Activated T-cell treated with anti-CD3 and anti-CD28 coated beads, Interleukin-2, amount 50 U/mL, for 48 hours (primary cell): ENCODE results near the gene TAS1R2.
"Not testable (repeated sequence)": the region's sequence is repeated elsewhere in the genome, so short reads cannot be mapped to it uniquely, and the experiment has no call there.

ENCODE experiments used
- DNase-seq, 2 experiments: peaks; one replicate each; pipeline ENCODE4 v3.0.0-alpha.2; 2020

TAS1R2 gene

DNA sequence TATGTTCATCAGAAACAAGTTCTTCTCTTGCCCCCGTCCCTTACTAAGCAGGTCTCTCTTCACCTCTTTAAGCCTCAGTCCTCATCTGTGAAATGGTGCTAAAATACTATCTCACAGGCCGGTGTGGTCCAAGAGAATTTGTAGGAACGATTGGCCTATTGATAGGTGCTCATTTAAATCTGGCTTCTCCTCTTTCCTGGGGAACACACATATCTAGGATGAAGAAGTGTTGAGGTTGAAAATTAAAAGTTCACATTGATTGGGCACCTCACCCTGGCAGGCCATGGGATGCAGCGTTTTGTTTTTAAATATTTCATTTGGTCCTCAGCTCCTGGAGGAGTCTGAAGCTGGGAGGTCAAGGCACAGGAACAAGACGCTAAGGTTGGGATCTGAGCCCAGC is 8.9 kb upstream of the TAS1R2 start:
- no peak for DNase-seq

DNA sequence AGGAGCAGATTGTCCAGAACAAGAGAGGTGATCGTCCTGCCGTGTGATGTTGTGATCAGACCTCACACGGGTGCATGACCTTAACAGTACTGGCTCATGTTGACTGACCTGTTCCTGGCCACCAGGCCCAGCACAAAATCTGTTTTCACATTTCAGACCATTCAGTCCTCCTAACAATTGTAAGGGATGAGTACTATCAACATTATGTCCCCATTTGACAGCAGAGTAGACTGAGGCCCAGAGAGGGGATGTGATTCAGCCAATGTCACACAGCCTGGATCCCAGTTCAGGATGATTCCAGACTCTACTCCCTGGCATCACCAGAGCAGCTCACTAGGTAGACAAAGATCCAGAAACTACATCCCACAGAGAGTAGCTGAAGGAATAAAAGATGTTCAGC is 7.4 kb upstream of the TAS1R2 start:
- DNase-seq: no peak

DNA sequence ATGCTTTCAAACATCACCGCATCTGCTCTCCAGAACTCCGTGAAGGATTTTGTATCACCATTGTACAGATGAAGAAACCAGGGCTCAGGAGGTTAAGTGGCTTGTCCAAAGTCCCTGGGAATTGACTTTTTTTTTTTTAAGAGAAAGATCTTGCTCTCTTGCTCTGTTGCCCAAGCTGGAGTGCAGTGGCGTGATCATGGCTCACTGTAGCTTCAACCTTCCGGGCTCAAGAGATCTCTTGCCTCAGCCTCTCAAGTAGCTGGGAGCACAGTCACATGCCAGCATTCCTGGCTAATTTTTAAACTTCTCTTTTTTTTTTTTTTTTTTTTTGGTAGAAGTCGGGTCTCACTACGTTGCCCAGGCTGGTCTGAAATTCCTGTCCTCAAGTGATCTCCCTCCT is 6.9 kb upstream of the TAS1R2 start:
- no peak for DNase-seq

DNA sequence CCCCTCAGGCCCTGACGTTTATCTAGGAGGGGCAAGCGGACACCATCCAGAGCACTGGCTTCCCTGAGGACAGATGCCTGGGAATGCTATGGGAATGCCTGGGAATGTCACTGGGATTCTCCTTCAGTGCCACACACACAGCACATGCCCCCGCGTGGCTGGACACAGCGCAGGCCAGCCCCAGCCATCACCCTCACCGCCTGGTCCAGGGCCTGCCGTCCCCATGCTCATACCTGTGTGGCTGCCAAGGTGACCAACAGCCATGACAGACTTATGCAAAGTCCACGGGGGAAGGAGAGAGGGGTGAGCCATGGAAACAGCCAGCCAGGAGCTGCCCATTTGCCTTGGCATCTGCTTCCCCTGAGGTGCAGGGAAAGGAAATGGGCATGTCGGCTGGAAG is 5.7 kb upstream of the TAS1R2 start:
- DNase-seq: no peak

DNA sequence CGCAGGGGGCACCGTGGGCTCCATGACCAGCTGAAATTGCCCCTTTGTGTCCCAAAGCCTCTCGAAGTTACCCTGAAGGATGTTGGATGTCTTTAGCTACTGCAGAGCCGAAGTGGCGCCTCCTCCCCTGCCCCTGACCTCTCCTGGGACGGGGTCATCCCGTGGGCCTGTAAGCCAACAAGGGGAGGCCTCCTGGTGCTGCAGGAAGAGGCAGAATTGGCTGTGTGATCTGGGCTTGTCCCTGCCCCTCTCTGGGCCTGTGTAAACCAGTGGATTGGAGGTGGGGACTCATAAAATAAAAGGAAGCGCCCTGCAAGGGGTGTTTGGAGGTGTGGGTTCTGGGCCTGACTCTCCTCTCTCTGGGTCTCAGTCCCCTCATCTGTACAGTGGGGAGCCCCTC is 2.1 kb upstream of the TAS1R2 start:
- DNase-seq: no peak

DNA sequence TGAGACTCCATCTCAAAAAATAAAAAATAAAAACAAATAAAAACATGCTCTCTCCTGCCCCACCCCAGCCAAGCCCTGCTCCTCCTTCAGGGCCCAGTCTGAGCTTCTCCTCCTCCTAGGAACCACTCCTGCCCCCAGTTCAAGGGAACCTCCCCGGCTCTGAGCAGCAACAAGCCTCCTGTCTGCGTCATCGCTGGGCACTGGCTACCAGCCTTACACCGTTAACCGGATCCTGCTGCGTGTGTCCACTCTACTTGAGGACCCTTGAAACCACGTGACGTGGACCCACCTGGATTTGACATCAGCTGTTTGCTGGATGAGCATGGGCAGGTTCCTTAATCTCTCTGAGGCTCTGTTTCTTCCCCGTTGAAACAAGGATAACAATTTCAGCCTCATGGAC is 1.6 kb upstream of the TAS1R2 start:
- DNase-seq: no peak

DNA sequence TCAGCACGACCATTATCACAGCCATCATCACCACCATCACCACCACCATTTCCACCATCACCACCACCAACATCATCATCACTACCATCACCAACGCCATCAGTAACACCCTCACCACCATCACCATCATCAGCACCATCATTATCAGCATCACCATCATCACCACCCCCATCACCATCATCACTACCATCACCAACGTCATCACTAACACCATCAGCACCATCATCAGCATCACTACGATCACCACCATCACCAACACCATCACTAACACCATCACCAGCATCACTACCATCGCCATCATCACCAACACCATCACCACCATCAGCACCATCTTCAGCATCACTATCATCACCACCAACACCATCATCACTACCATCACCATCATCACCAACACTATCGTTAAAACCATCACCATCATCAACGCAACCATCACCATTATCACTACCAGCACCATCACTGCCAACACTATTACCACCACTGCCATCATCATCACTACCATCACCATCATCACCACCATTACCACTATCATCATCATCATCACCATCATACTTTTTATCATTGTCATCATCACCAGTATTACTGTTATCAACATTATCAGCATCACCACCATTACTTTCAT is 1.3 kb downstream of the TAS1R2 start:
- no peak for DNase-seq

DNA sequence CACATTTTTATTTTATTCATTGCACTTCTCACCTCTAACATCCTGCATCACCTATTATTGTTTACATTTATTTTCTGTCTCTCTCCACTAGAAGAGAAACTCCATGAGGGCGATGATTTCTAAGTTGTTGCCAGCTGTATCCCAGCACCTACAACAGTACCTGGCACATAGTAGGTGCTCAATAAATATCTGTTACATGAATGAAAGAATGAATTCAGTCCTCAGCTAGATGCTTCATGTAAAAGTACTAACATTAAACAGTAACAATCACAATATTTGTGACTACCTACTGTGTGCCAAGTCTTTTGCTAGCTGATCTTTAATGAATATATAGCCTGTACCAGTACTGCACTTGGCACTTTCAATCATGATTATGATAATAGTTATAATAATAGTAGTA is 3.0 kb downstream of the TAS1R2 start:
- DNase-seq: no peak

DNA sequence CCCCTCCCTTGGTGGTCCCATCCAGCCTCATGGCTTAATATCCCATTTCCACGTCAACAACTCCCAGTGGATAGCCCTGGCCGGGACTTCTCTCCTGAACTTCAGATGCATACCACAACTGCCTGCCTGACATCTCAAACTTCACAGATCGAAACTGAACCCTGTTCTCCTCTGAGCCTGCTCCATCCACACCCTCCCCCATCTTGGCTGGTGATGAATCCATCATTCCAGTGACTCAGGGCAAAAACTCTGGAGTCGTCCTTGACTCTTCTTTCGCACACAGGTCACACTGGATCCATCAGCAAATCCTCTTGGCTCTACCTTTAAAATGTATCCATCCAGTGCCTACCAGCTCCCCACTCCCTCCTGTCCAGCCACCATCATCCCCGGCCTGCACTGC is 3.9 kb downstream of the TAS1R2 start:
- no peak for DNase-seq

DNA sequence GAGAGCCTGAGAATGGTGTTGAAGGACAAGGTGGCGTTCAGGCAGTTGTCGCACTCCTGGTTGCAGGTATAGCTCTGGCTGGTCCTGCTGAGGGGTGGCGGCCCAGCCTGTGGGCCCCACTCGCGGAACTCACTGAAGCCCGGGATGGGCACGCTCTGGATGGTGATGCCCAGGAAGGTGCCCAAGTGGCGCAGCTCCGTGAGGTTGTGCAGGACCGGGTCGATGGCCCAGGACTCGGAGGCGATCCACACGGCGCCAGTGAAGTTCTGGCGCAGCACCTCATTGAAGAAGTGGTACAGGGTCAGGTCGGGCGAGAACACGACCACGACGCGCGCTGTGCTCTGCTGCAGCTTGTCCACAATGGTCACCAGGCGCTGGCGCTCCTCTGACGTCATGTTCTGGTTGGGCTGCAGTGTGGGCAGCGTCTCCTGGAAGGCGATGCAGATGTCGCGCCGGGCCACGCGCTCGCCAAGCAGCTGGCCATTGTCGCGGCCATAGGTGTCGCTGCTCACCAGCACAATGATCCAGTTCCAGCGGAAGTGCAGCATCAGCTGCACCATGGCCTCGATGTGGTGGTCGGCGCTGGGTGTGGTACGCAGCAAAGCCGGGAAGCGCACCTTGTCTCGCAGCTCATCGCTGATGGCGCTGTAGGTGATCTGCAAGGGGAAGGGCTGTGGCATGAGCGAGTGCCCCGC is 5.0 kb downstream of the TAS1R2 start:
- no peak for DNase-seq

DNA sequence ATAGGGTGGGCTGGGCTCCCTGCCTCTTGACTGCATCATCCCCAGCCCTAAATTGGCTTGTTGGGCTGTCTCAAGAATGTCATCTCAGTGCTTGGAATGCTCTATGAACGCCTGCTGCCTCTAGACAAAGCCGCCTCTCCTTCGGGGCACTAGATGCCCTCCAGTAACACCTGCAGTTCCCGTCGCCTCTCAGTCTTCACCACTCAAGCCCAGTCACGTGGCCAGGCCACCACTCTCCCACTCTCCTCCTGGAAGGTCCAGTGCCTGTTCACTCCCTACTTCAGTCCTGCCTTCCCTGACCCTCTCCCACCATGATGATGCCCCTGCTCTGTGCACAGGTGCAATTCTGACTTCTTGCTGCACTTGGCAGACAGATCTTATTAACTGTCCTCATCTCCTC is 7.0 kb downstream of the TAS1R2 start:
- DNase-seq: no peak

DNA sequence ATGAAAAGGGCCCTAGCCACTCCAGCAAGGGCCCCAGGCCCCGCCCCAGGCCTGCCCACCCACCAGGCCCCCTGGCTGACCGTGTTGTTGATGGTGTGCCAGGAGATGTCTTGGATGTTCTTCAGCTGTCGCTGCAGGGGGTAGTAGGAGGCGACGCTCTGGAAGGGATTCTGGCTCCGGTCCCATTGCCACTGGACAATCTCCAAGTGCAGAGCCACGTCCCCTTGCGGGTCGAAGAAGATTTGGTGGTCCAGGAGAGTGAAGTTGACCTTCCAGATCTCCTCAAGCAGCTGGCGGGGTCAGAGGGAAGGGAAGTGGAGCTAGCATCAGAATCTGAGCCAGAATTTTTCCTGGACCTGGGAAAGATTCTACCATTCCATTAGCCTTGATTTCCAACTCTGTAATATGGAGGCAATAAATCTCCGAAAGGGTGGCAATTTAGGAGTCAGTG is 10.2 kb downstream of the TAS1R2 start:
- DNase-seq: no peak

DNA sequence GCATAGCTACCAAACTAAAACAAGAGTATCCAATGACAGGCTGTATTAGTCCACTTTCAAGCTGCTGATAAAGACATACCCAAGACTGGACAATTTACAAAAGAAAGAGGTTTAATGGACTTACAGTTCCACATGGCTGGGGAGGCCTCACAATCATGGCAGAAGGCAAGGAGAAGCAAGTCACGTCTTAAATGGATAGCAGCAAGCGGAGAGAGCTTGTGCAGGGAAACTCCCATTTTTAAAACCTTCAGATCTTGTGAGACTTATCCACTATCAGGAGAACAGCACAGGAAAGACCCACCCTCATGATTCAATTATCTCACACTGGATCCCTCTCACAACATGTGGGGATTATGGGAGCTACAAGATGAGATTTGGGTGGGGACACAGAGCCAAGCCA is 11.7 kb downstream of the TAS1R2 start:
- not testable (repeated sequence) for DNase-seq

DNA sequence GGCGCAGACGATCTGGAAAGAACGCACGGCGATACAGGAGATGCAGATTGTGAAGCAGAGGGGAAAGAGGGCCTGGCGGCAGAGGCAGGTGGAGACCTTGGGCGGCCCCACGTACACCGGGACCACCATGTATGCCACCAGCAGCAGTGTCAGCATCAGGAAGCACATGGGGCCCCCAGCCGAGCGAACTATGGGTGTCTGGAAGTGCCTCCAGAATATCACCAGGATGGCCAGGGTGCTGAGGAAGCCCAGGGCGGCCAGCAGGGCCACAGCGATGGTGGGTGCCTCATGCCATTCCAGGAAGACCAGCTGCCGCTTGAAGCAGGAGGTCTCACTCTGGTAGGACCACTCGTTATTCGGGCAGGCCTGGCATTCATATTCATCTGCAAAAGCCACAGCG is 19.3 kb downstream of the TAS1R2 start:
- DNase-seq: no peak

DNA sequence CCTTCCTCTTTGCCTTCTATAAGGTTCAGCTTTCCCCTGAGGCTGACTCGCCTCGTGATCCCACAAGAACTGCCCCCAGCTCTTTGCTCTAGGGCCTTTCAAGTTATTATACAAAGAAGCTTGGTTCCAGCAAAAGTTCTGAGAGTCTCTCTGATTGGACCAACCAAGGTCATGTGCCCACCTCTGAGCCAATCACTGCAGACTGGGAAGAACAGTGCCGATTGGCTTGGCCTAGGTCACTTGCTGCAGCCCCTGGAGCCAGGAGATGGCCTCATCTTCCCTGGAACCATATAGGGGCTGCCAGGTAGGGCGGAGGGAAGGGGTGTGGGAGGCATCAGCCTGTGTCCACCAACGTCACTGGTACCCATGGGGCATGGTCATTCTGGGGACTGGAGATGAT is 22.8 kb downstream of the TAS1R2 start:
- no peak for DNase-seq

DNA sequence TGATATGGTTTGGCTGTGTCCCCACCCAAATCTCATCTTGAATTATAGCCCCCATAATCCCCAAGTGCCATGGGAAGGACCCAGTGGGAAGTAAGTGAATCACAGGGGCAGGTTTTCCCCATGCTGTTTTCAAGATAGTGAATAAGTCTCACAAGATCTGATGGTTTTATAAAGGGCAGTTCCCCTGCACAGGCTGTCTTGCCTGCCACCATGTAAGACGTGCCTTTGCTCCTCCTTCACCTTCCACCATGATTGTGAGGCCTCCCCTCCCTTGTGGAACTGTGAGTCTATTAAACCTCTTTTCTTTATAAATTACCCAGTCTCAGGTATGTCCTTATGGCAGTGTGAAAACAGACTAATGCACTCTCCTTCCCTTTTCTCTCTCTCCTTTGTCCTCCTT is 27.1 kb downstream of the TAS1R2 start:
- not testable (repeated sequence) for DNase-seq

DNA sequence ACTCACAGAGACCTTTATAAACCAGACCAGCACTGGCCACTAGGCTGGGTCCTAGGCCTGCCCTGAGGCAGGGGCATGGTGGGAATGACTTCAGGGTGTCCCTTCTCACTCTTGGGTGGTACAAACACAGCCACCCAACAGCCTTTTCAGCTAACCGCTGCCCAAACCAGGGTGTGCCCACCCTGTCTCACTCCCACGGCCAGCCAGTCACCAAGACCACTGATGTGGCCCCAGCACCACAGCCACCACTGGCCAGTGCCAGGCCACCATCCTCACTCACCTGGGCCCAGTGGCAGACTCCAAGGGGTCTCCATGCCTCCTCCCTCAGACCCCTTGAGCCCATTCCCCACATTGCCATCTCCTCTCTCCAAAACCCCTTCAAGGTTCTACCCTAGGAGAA is 27.8 kb downstream of the TAS1R2 start:
- DNase-seq: no peak

DNA sequence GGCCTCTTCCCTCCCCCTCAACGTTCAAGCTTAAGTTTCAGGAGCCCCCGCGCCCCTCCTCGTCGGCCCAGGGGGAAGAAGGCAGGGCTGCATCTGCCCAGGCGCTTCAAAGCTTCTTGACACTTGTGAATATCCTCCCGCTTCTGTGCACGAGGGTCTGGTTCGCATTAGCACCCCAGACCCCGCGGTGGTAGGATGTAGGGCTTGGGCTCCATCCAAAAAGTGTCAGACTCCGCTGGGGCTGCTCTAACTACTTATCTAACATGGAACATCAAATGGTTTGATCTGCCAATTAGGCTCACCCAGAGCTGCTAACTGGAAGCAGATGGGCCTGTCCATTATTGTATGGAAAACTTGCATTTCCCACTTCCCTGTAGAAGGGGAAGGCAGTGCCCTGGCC is 28.9 kb downstream of the TAS1R2 start:
- no peak for DNase-seq

DNA sequence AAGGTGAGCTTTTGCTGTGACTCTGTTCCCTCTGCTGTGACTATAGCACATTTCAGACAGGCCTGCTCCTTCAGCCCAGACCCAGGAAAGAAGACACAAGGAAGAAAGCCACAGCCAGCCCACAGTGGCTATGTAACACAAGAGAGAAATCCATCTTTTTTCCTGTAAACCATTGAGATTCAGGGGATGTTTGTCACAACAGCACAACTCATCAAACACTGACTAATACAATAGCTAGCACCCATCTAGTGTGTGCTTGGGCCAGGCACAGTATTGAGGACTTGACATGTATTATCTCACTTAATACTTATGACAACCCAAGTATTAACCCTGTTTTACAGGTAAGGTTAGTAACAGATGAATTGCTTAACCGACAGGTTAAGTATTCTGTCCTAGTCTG is 29.8 kb downstream of the TAS1R2 start:
- DNase-seq: no peak

DNA sequence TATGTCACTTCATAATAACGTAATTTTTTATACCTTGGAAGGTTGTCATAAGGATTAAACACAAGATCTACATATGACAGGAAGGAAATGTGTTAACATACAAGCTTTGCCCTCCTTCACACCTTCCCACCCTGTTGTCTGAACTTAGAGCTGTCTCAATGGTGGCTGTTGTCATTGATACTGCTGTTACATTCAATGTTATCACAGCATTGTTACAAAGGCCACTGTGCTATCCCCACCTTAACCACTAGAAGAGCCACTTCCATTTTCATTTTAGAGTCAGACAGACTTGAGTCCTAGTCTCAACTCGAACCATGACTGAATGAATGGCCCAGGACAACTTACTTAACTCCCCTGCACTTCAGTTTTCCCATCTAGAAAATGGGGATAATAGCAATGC is 31.2 kb downstream of the TAS1R2 start:
- DNase-seq: no peak

DNA sequence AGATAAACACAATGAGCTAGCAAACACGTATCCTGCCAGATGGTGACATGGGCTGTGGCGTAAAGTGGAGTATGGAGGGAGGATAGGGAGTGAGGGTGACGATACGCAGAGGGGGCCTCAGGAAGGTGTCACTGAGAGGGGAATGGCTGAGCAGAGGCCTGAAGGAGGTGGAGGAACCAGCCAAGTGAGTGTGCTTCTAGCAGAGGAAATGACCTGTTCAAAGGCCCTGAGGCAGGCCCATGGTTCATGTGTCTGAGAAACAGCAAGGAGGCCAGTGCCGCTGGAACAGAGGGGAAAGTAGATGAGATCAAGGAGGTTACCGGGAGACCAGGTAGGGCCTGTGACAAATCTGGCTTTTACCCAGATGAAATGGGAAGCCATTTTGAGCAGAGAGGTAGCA is 36.0 kb downstream of the TAS1R2 start:
- no peak for DNase-seq

DNA sequence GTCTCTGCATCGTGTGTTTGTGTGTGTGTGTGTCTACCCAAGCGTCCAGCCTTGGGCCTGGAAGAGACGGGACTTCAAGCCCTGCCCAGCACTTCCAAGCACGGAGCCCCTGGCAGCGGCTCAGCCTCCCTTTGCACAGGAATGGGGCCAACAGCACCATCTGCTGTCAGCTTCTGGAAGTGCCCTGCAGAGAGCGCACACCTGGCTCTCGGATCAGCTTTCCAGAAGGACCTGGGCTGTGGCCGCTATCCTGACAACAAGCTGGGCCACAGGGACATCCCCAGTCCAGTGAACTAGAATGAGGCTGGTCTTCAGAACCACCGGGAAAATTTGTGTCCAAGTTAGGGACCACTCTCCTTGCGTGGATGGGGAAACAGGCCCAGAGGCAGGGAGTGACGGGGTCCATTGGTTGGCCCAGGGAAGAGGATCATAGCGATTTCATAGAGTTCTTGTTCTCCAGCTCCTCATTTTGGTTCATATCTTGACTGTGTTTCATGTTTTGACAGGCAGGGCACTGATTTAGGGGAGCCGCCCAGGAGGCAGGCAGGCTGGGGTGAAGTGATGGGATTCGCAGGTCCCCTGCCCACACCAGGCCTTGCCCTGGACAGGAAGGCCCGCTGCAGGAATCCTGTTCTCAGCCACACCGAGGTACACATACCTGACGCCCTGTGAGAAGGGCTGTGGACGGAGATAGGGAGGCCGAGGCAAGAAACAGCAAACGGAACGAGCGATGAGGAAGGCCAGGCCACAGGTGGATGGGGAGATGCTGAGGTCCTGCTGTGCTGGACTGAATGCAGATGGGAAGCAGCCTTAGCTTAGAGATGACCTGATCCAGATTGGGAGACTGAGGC is 38.4 kb downstream of the TAS1R2 start:
- DNase-seq: peak; percentile 80 to 82

DNA sequence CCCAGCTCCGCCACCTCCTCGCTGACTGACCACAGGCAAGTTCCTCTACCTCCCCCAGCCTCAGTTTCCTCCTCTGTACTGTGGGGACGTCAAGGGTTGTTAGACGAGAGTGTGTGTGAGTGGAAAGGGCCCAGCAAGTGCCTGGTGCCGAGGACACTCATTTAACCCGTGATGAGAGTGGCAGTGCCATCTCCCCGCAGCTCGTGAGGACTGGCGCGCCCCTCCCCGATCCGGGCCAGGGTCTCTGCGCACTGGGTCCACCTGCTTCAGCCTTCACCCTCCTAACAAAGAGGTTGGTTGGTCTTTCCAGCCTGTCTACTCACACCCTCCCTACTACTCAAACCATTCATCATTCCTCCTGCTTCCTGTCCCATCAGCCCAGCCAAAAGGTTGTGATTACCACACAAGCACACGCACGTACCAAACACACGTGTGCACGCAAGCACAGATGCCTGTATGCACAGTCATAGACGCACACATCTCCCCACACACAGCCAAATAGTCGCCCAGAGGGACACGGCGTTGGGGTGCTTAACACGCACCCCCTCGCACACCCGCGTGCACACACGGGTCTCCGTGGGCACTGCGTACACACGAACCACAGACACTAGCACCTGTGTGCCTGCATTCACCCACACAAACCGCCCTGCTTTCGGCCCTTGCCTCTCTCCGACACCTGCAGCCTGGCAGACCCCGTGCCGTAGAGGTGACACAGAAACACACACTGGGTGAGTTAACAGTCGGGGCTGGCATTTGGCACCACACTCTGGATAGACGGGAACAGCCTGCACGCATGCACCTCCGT is 39.3 kb downstream of the TAS1R2 start:
- no peak for DNase-seq
